HG02981 (cell line): Measurements from ENCODE around the gene KCNQ1.

Experiments used
- ATAC-seq: cut with Tn5 transposase; IDR thresholded peaks from one replicate; pipeline ENCODE4 v1.9.1; 2021; ENCODE audit warnings: mild to moderate bottlenecking, moderate library complexity; ENCODE audit not compliant: unreplicated experiment

Gene KCNQ1

DNA sequence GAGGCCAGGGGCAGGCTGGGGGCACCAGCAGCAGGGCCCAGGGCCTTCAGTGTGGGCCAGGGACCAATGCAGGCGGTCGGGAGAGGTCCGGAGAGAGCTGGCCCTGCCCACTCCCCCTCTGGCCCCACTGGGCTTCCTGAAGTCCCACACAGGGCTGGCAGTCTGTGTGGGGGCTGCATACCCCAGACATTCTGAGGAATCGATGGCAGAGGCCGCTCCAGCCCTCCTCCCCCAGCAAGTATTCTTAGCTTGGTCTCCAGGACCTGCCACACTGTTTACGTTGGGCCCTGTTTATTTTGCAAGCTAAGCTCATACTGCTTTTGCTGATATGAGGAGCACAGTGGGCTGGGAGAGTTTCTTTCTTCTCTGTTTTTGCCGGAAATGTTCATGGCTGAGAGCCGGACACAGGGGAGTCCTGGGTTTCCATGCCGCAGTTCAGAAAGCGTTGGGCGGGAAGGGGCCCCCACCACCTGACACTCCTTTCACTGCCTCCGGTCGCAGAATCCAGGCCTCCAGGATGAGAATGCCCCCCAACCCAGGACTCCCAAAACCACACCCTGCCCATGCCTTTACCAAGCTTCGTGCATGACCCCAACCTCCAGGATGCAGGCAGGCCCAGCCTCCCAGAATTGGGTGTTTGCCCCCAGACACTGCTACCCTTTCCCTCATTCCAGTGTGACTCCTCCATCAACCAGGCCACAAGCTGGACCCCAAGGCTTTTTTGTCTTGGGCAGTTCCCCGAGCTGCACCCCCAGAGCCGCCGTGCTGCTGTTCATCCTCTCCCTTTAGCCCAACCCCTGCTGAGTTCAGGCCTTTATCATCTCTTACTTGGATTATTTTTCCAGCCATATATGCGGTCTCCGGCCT is 336.8 kb downstream of the KCNQ1 start:
- ATAC-seq, result no peak

DNA sequence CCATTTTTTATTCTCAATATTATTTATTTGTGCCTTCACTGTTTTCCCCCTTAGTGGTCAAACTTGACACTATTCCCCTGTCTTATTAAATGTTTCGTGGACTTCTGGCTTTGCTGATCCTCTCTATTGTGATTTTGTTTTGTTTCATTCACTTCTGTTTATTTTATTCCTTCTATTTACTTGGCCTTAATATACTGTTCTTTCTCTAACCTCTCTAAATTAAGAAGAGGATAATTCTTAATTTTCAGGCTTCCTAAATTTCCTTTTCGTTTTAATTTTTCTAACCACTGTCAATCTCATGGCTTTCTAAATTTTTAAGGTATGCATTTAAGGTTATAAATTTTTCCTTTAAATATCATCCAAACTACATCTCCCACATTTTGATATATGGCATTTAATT is 338.0 kb downstream of the KCNQ1 start:
- ATAC-seq, result no peak

DNA sequence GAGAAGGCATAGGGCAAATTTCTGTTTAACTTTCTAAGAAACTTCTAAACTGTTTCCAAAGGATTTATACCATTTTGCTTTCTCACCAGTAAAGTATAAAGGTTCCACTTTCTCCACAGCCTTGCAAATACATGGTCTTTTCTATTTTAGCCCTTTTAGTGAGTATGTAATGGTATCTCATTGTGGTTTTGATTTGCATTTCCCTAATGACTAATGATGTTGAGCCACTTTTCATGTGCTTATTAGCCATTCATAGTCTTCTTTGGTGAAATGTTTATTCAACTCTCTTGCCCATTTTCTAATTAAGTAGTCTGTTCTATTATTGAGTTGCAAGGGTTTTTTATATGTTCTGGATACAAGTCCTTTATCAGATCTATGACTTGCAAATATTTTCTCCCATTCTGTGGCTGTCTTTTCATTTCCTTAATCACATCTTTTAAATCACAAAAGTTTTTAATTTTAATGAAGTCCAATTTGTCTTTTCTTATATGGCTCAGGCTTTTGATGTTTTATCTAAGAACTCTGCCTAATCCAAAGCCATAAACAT is 338.8 kb downstream of the KCNQ1 start:
- no peak for ATAC-seq

DNA sequence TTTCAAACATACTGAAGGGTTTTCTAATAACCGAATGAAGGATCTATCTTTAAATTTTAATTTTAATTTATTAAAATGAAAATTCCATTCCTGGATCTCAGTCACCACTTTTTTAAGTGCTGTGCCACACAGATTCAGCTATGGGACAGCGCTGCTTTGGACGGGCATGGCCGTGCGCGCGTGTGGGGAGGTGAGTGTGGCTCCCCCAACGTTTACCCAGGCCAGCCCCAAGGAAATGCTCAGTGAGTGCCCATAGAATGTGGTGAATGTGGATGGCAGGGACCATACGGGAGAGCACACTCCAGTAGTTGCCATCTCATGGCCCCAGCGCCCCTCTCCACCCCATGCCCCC is 343.0 kb downstream of the KCNQ1 start:
- ATAC-seq, result no peak

DNA sequence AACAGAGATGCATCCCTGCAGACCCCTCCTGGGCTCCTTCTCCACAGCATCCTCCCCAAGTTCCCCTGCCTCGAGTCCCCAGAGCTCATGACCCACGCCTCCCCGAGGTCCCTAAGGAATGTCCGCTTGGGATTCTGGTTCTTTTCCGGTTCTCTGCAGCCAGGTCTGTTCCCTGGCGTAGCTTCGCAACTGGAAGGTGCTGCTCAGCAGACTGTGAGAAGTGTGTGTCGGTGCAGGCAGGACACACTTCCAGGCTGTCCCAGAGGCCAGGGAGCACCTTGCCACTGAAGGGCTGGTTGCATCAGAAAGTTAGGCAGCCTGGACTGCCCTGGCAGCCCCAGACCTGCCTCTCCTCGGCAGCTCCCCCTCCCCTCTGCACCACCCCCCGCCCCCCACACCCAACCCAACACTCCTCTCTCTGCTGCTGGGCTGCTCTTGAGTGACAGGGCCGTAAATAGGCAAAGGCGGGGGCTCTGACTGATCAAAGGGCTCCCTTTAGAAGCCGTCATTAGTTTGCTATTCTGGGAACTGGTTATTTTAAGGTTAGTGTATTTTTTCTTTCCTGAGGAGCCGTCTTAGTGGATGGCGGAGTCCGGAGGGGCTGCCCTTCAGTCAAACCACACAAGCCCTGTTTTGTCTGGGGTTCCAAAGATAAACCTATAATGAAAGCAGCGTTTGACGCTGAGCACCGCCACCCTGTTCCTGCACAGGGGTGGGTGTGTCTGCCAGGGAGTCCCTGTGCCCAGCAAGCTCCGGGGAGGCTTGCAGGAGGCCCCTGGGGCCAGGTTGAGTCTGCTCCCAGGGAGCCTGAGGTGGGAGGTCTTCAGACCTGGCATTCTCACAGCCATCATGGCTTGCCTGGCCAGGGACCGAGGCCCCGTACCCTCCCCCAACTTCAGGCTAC is 343.6 kb downstream of the KCNQ1 start:
- no peak for ATAC-seq

DNA sequence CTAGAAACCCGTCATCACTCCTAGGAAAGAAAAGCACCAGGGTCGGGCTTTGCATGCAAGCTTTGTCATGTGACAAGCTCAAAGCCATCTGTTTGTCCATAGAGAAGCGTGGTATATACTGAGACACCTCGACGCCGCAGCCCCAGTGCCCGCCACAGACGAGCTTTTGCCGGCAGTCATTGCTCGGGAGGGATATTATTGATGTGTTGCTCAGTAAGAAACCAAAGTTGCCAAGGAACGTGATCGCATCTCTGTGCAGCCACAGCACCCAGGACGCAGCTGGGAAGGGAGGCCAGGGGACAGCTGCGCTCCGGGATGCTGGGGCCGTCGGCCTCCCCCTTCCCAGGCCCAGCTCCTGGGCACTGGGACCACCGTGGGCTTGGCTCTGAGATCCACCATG is 344.5 kb downstream of the KCNQ1 start:
- no peak for ATAC-seq

DNA sequence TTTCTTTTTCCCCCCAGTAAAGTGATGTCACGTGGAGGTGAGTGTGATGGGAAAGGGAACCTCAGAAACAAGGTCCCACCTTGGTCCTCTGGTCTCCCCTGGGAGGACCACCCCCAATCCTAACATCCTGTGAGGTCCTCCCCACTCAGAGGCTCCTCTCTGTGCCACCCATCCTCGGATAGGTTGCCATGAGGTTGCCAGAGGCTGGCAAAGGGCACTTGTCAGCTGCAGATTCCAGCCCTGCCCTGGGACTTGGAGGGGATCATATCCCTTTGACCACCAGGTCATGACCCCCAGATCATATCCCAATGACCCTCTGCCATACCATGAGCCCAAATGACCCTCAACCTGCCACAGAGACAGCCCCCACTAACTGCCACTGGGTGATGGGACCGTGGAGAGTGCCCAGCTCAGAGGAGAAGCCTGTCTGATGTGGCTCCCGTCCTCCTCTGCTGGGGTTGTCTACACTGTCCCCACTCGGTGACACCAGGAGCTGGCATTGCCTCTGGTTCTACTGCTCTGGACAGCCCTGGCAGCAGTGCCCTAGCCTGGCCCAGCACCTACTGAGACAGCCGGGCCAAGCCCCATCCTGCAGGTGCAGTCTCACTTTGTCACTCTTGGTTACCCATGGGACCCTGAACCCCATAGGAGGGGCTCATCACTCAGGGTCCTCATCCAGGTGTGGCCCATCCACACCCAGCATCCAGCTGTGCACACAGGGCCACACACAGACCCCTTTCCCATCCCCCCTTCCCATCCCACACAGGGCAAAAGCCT is 345.2 kb downstream of the KCNQ1 start:
- ATAC-seq, result no peak

DNA sequence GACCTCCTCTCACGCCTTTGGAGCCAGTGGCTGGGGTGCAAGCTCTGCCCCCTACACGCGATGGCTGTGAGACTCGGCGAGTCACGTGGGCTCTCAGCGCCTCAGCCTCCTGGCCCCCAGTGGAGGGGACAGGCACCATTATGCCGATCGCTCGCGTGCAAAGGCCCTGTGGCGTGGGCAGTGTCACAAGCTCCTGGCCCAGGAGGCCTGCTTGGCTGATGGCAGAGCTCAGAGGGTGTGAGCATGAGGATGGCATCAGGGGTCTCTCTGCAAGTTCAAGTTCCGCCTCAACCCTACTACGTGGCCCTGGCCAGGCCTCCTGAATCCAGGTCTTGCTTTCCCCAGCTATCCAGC is 345.7 kb downstream of the KCNQ1 start:
- ATAC-seq, result no peak

DNA sequence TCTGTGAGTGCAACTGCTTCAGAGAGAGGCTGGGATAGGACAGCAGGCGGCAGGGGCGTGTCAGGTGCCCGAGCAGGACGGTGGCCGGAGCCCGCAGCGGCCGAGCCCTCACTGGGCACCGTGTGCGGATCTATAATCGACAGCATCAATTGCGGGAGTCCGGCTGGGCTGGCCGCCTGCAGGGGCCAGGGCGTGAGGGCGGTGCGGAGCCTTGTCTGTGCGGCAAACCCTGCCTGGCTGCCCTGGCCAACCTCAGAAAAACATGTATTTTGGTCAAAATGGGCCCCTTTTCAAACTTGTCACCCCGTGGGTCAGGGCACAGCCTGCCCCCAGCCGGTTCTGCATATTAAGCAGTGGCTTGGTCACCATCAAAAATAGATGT is 346.3 kb downstream of the KCNQ1 start:
- ATAC-seq, result no peak

DNA sequence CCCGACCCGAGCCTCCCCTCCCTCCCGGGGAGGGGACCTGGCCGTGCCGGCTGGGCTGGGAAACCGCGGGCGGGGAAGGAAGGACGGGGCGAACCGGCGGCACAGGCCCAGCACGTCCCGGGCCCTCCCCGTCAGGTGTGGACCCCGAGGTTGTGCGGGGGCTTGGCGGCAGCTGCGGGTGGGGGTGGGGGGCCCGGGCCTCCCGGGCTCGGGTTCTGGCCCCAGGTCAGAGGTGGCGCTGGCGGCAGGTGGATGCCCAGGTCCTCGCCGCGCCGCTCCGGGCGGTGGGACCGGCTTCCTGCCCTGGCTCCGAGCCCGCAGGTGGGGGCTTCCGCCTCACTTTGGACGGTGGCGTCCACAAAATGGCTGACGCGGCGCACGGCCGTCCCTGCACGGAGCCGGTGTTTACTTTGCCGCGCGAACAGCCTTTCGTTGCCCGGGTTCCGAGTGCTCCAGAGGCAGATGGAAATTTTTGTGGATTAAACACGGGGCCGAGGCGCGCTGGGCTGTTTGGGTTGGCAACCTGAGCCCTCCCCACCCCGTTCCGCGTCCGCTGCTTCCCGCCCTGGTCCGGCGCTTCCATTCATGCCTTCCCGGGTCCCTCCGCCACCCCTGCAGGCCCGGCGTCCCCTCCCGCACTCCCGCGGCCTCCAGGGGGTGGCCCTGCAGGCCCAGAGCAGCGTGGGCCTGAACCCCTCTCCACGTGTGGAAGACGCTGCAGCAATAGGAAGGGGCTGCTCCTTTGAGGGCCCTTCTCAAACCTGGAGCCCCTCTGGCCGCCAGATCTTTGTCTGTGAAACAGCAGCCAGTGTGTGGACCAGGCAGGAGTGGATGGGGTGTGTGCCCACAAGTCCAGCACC is 346.9 kb downstream of the KCNQ1 start:
- ATAC-seq, result no peak

DNA sequence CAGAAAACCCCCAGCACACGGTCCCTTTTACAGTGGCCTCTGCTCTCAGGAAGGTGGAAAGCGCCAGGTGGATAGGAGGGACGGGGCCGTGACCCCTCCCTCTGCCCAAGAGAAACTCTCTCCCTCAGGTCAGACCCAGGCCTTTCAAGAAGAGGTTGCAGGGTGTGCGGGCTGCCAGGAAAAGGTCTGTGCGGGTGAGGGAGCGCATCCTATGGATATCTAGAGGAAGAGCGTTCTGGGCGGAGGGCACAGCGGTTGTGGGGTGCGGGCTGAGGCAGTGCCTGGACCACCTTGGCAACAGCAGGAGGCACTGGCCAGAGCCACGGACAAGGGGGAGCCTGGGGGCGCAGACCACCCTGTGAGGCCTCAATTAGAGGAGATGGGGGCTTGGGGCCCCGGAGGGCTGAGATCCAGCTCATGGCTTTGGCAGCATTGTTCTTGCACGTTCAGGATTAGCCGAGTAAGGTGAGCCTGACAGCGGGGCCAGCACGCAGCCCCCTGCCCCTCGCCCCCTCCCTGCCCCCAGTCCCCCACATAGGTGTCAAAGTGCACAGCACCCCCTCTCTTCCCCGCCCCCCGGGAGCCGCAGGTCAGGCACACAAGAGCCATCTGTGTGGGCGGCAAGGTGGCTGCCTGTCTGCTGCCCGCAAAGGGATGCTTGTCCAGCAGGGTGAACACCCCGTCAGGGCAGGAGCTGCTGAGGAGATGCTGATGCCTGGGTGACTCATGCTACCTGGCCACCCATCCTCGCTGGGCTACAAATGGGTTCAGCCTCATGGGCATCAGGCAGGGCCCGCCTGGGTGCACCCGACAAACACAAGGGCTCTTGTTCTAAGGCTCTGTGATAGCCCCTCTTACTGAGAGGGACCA is 347.8 kb downstream of the KCNQ1 start:
- ATAC-seq, result no peak

DNA sequence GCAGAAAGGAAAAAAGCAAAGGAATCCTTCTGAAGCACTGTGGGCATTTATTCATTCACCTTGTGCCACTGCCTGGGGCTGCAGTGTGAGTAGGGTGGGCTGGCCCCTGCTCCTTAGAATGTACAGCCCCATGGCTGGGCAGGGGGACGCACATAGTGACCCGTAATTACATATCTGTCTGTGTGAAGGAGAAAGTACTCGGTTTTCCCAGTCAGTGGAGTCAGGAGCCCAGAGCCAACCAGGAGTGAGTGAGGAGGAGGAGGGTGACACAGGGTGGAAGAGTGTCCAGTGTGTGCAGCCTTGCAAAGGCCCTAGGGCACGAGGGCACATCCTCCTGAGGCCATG is 348.9 kb downstream of the KCNQ1 start:
- ATAC-seq, result no peak

DNA sequence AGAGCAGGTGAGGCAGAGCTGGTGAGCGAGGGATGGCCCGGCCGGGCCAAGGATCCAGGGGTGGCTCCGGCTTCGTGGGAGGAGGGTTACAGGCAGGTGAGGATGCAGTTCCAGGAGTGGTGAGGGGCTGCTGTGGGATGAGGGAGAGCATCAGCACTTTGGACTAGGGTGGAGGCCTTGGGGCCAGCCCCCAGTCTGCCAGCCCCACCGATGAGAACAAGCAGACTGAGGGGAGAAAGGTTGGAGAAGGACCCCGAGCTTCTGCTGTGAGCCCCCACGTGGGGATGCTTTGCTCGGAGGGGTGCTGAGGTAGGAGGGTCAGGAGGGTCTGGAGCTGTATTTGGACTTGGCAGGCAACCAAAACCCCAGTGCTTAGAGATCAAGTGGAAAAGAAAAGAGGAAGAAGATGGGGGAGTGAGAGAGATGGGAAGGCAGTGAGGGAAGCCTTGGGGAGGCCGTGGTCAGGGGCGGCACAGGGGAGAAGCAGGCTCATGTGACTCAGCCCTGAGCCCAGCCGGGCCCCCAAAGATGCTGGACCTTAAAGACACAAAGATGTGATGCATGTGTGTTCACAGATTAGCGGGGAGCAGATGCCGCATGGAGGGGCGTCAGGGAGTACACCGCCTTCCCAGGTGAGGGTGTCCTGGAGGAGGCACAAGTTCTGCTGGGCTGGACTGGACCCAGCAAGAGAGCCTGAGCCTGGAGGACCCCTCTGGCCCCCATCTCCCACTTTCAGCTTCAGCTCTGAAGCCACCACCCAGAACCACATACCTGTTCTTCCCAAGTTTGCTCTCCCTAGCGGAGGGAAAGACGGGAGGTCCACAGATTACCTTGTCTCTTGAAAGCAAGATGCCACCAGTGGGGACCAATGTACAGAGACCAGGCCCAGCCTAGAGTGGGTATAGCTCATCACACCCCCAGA is 349.5 kb downstream of the KCNQ1 start:
- ATAC-seq, result no peak

DNA sequence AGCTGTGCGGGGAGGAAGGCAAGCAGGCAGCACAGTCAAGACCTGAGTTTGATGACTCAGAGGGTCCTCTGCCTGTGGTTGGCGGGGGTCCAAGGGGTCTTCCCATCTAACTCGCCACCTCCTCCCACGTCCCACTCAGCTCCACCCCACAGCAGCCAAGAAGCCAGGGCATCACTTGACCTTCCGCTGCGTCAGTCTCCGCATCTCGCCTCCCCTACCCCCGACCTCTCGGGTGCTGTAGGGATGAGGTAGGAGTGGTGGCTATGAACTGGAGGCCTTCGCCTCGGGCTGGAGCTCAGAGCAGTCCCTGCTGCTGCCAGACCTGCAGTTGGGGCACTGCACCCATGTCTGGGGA is 350.1 kb downstream of the KCNQ1 start:
- no peak for ATAC-seq

DNA sequence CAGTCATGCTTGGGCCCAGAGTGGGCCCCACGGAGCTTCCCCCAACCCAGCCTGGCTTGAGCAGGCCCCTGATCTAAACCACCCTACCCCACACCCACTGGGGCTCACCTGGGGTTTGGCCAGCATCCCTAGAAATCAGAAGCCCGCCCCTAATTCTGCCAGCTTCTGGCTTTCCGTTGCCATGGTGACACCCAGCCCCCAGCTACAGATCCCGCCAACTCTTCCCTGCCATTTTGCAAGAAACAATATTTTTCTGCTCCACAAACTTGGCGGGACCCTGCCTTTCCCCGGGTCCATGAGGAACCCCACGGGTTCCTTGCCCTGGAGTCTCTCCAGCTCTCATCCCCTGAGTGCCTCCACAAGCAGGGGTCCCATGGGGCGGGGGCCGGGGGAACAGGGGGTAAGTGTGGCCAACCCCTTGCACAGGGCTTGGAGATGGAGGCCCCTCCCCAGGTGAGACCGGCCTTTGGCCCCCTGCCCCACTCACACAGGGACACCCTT is 350.7 kb downstream of the KCNQ1 start:
- no peak for ATAC-seq

DNA sequence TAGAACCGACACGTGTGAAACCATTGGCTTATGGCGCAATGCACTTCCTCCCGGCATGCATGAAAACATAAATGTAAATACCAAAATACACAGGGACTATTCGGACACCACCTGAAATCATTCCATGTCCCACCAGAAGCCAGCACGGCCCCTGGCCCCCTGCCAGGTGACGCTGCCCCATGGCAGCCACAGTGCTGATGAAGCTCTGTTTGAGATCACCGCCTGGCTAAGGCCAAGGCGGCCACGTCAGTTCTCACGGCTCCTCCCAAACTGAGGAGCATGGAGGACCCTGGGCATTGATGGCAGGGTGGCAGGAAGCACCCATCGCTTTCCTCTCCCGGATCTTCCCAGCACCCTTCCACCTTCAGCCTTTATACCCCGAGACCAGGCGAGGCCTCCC is 351.3 kb downstream of the KCNQ1 start:
- ATAC-seq, result no peak

DNA sequence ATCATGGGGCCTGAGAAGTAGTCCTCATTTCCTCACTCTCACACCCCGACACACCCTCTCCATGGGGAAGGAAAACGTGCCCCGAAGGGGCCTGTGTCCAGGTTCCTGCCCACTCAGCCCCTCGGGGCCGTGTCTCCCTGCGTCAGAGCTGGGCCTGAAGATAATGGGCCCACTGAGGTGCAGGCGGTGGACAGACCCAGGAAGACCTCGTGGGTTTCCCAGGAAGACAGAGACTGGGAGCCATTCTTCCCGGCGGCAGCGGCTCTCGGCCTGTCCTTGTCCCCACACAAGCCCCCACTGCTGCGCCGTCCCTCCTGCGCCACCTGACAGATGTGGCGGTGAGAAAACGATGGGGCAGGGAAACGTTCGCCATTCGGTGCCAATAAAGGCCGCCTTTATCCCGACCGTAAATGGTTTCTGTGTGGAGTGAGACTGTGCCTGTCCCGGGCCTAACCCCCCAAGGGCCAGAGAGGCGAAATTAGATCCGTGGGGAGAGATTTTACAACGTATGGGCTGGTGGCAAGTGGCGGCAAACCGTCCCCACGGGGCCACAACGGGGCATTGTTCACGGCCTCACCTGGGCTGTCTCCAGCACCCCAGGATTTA is 351.8 kb downstream of the KCNQ1 start:
- ATAC-seq, result no peak
